GM19043 (cell line): Measurements from ENCODE around the gene PHEX.
"Not testable (repeated sequence)": the region's sequence is repeated elsewhere in the genome, so short reads cannot be mapped to it uniquely, and the experiment has no call there.

ENCODE experiments used
- ATAC-seq: cut with Tn5 transposase; IDR thresholded peaks from one replicate; pipeline ENCODE4 v1.9.1; 2021; ENCODE audit warnings: low read depth; ENCODE audit not compliant: unreplicated experiment

Gene PHEX

GRCh38 chrX:22203186-22203585 lies 171.1 kb downstream of the PHEX start:
- ATAC-seq, result no peak

GRCh38 chrX:22206781-22207180 lies 174.7 kb downstream of the PHEX start:
- ATAC-seq, result no peak

- ATAC-seq, result no peak
Measured at GRCh38 chrX:22220941-22221340, 188.8 kb downstream of the PHEX start.

GRCh38 chrX:22234380-22234779 lies 202.3 kb downstream of the PHEX start:
- ATAC-seq, result no peak

- ATAC-seq, result no peak
Measured at GRCh38 chrX:22237479-22237878, 205.4 kb downstream of the PHEX start.

GRCh38 chrX:22246620-22247019 lies 214.5 kb downstream of the PHEX start:
- no peak for ATAC-seq

GRCh38 chrX:22247169-22247568 lies 215.0 kb downstream of the PHEX start:
- ATAC-seq, result no peak

GRCh38 chrX:22248401-22248800 lies 216.3 kb downstream of the PHEX start:
- no peak for ATAC-seq

GRCh38 chrX:22249371-22249770 lies 217.2 kb downstream of the PHEX start:
- ATAC-seq, result no peak

GRCh38 chrX:22268706-22269105 lies 236.6 kb downstream of the PHEX start:
- no peak for ATAC-seq

- ATAC-seq, result no peak
Measured at GRCh38 chrX:22272613-22273012, 240.5 kb downstream of the PHEX start, which contains the start of gene CBLL2. Gene CBLL2 (plus strand): TSS chrX:22272913. CDS start chrX:22272992, 79 bp downstream.

- no peak for ATAC-seq
Measured at GRCh38 chrX:22273714-22274317, 241.7 kb downstream of the PHEX start.

- no peak for ATAC-seq
Measured at GRCh38 chrX:22276781-22277180, 244.7 kb downstream of the PHEX start.

GRCh38 chrX:22278375-22278774 lies 246.2 kb downstream of the PHEX start:
- no peak for ATAC-seq

GRCh38 chrX:22289209-22289608 lies 257.1 kb downstream of the PHEX start:
- not testable (repeated sequence) for ATAC-seq

- no peak for ATAC-seq
Measured at GRCh38 chrX:22296871-22297270, 264.7 kb downstream of the PHEX start.

- ATAC-seq, result peak; percentile 59
Measured at GRCh38 chrX:22300130-22300529, 268.0 kb downstream of the PHEX start.
